GM19452 (cell line): ENCODE data around the gene FER.
A peak's percentile ranks its signal among the peaks of the same experiment; 100 is the strongest.
"Not testable (repeated sequence)": the region's sequence is repeated elsewhere in the genome, so short reads cannot be mapped to it uniquely, and the experiment has no call there.

Source experiments
- ATAC-seq: cut with Tn5 transposase; IDR thresholded peaks from one replicate; pipeline ENCODE4 v1.9.1; 2021; ENCODE audit not compliant: unreplicated experiment

Gene FER

GRCh38 chr5:108747774-108748400 is at the start of gene FER:
Gene FER, plus strand, starts transcription at chr5:108747897. Its CDS starts 50,286 bp downstream, at chr5:108798183.
- ATAC-seq, result peak; percentile 30

GRCh38 chr5:108700388-108700787 is 47.3 kb upstream of the FER start:
- ATAC-seq, result not testable (repeated sequence)

- ATAC-seq, result no peak
These were observed 46.8 kb upstream of the FER start for GRCh38 chr5:108700930-108701329.

- ATAC-seq, result no peak
These were observed 45.2 kb upstream of the FER start for GRCh38 chr5:108702546-108702945.

- no peak for ATAC-seq
These were observed 44.4 kb upstream of the FER start for GRCh38 chr5:108703313-108703712.

GRCh38 chr5:108707141-108707540 is 40.6 kb upstream of the FER start:
- no peak for ATAC-seq

GRCh38 chr5:108711898-108712297 is 35.8 kb upstream of the FER start:
- no peak for ATAC-seq

GRCh38 chr5:108715408-108715807 is 32.3 kb upstream of the FER start:
- ATAC-seq, result no peak

GRCh38 chr5:108720391-108720790 is 27.3 kb upstream of the FER start:
- peak; percentile 95 for ATAC-seq

- no peak for ATAC-seq
These were observed 21.1 kb upstream of the FER start for GRCh38 chr5:108726446-108727235.

- ATAC-seq, result no peak
These were observed 20.5 kb upstream of the FER start for GRCh38 chr5:108727236-108727650.

- peak; percentile 70 for ATAC-seq
These were observed 19.8 kb upstream of the FER start for GRCh38 chr5:108727651-108728565.

GRCh38 chr5:108728566-108729241 is 19.0 kb upstream of the FER start:
- ATAC-seq, result peak; percentile 33

- ATAC-seq, result no peak
These were observed 18.5 kb upstream of the FER start for GRCh38 chr5:108729242-108729615.

- ATAC-seq, result peak; percentile 47
These were observed 16.9 kb upstream of the FER start for GRCh38 chr5:108730617-108731340.

GRCh38 chr5:108735790-108736189 is 11.9 kb upstream of the FER start:
- no peak for ATAC-seq

- no peak for ATAC-seq
These were observed 10.8 kb upstream of the FER start for GRCh38 chr5:108736855-108737254.

GRCh38 chr5:108739376-108739775 is 8.3 kb upstream of the FER start:
- ATAC-seq, result no peak

GRCh38 chr5:108739906-108740305 is 7.8 kb upstream of the FER start:
- ATAC-seq, result no peak

- no peak for ATAC-seq
These were observed 4.4 kb upstream of the FER start for GRCh38 chr5:108743319-108743718.
